GM18951 (cell line): ENCODE results near the gene SLC20A1.
"Not testable (repeated sequence)": the region's sequence is repeated elsewhere in the genome, so short reads cannot be mapped to it uniquely, and the experiment has no call there.

Source experiments
- POLR2A ChIP-seq: IDR thresholded peaks from 4 replicates; pipeline ENCODE4 v1.6.1; 2011; ENCODE audit warnings: mild to moderate bottlenecking; ENCODE audit not compliant: insufficient read length, insufficient read depth; ENCODE audit errors: extremely low read depth
- in situ Hi-C: fragments of 300-500 bp; cut with MboI; formaldehyde crosslinking; loops from one replicate; pipeline ENCODE4 v1.12.0; 2022; ENCODE audit warnings: low sequenced_read_pairs, mixed read lengths, inconsistent platforms; ENCODE audit not compliant: unreplicated experiment

Gene SLC20A1

GRCh38 chr2:112644933-112645309 lies 818 bp upstream of the SLC20A1 start:
- in situ Hi-C loops: no loop called here
- no peak for TF ChIP-seq POLR2A

DNA sequence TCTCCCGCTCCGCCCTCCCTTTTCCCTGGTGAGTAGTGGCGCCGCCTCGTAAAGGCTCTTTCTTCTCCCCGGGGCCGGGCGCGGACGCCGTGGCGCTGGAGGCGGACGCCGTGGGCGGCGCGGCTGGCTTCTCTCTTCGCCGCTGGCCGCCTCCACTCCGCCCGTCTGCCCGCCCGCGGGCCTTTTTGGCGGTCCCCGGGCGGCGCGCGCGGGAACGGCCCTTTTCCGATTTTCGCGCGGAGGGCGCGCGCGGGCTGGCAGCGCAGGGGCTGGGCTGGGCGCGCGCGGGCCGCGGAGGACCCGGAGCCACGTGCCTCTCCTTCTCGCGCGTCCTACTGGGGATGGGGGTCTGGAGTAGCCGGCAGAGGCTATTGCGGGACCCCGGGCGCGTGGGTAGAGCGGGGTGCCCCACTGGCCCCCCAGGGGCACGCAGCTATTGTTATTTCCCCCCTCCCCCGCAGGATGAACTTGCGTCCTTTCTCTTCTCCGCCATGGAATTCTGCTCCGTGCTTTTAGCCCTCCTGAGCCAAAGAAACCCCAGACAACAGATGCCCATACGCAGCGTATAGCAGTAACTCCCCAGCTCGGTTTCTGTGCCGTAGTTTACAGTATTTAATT lies 472 bp downstream of the SLC20A1 start:
- no peak for TF ChIP-seq POLR2A
- in situ Hi-C loops: no loop called here

GRCh38 chr2:112646791-112647689 lies 1.3 kb downstream of the SLC20A1 start:
- no peak for TF ChIP-seq POLR2A
- in situ Hi-C loops: no loop called here

GRCh38 chr2:112648081-112648480 lies 2.3 kb downstream of the SLC20A1 start:
- in situ Hi-C loops: no loop called here
- no peak for TF ChIP-seq POLR2A

DNA sequence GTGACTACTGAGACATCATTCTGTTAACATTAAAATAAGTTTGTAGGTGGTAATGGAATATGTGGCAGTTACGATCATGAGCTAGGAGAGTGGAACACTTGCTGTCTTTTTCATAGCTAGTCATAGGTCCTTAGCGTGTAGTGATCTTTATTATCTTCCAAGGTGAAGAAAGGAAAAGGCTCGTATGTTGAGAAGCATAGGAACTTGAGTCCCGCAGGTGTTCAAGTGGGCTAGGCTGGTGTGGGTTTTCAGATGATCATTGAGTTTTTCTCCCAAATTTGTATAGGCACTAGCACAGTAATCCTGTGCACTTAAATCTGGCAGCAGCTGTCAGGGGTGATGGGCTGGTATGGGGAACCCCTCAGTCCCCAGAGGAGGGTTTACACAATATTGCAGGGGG lies 10.9 kb downstream of the SLC20A1 start:
- in situ Hi-C loops: no loop called here

DNA sequence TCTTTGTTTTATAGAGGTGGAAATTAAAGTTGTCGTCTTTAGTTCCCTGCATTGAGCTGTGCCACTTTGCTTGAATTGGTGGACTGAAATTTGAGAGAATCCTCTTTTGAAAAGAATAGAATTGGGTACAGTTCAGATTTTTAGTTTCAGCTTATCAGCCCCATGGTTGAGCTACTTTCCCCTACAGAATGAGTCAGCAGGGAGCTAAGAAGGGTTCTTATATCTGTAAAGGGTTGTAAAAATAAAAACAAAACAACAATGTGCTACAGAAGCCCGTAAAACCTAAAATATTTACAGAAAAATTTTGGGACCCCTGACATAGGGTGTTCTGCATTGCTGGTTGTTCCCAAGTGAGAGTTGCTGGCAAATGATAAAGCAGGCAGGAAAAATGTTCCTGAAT lies 12.6 kb downstream of the SLC20A1 start:
- TF ChIP-seq POLR2A: no peak
- in situ Hi-C loops: no loop called here

More for the DNA sequence above, 10.9 kb downstream of the SLC20A1 start:
- no peak for TF ChIP-seq POLR2A

- in situ Hi-C loops: no loop called here
- no peak for TF ChIP-seq POLR2A
Observed at GRCh38 chr2:112658839-112659667, 13.3 kb downstream of the SLC20A1 start.

DNA sequence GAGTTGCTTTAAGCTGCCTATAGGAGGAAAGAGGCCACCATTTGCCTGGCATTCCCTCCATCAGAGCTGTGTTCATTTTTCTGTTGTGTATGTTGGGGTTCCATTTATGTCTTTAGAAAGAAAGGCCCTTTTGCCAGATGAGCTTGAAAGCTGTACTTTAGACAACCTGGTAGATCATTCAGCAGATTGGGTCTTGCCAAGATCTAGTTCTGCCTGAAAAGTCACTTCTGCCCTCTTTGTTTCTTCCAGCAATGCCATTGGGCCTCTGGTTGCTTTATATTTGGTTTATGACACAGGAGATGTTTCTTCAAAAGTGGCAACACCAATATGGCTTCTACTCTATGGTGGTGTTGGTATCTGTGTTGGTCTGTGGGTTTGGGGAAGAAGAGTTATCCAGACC lies 14.4 kb downstream of the SLC20A1 start:
- in situ Hi-C loops: no loop called here
- TF ChIP-seq POLR2A: no peak

- in situ Hi-C loops: no loop called here
- no peak for TF ChIP-seq POLR2A
Observed at GRCh38 chr2:112661656-112662305, 16.0 kb downstream of the SLC20A1 start.

DNA sequence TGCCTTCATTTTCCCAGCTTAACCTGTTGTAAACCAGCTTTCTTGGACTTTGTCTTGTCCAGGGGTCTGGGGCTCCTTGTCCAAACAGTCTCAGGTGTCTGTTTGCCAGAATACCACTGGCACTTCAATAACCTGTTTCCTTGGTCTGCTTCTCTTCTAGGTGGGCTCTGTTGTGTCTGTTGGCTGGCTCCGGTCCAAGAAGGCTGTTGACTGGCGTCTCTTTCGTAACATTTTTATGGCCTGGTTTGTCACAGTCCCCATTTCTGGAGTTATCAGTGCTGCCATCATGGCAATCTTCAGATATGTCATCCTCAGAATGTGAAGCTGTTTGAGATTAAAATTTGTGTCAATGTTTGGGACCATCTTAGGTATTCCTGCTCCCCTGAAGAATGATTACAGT lies 17.0 kb downstream of the SLC20A1 start:
- no peak for TF ChIP-seq POLR2A
- in situ Hi-C loops: no loop called here

GRCh38 chr2:112664689-112665088 lies 18.9 kb downstream of the SLC20A1 start:
- in situ Hi-C loops: no loop called here
- no peak for TF ChIP-seq POLR2A

DNA sequence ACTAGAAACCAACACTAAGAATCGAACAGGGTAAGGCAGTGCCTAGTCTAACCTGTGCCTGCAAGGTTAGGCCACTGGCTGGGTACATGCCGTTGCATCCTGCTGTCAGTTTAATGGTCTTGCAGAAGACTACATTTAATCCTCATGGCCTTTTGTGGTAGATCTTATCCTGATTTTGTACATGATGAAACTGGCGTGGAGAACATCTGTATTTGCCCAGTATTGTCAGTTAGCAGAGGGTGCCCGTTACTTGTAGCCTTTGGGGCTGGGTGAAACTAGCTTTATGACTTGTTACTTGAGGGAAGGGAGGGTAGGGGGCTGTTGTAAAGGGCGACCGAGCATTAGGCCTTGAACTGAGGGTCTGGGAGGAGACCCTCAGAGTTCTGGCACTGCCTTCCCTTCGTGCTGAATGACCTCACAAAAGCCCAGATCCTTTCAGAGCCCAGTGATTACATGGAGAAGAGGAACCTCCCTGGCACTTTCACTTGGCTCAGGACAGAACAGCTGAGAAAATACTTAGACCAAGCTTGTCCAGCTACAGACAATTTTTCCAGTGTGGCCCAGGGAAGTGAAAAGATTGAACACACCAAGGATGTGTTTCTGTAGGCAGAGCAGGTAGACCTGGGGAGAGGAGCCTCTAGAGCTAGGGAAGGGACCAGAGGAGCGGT lies 19.5 kb downstream of the SLC20A1 start:
- no peak for TF ChIP-seq POLR2A

DNA sequence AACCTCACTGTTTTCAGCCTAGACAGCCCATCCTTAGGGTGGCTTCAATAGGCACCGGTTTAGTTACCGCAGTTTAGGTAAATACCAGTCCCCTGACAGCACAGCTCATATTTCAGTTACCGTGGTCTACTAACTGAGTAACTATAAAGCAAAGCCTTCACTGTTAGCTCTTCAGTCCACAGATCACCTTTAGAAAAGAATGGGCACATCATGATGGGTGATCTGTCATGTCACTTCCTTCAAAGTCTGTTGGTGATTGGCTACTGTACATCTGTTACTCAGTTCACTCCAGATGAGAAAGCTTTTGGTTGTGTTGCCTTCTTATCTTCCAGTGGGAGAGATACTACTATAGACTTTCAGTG lies 21.0 kb downstream of the SLC20A1 start:
- in situ Hi-C loops: no loop called here
- no peak for TF ChIP-seq POLR2A

More for the DNA sequence above, 19.5 kb downstream of the SLC20A1 start:
- in situ Hi-C loops: no loop called here

- in situ Hi-C loops: not testable (repeated sequence)
Observed at GRCh38 chr2:112667540-112667939, 21.8 kb downstream of the SLC20A1 start.
